Measurements from ENCODE around the gene SOCS3. TPM values are rescaled to one million over a fixed set of nuclear protein-coding genes. Genes with fewer than 3 reads are reported as not detected.
A peak's percentile ranks its signal among the peaks of the same experiment; 100 is the strongest.

The SOCS3 gene
- total RNA-seq, 2 donors from 2014 or later = 19.7 to 29.4 TPM

DNA sequence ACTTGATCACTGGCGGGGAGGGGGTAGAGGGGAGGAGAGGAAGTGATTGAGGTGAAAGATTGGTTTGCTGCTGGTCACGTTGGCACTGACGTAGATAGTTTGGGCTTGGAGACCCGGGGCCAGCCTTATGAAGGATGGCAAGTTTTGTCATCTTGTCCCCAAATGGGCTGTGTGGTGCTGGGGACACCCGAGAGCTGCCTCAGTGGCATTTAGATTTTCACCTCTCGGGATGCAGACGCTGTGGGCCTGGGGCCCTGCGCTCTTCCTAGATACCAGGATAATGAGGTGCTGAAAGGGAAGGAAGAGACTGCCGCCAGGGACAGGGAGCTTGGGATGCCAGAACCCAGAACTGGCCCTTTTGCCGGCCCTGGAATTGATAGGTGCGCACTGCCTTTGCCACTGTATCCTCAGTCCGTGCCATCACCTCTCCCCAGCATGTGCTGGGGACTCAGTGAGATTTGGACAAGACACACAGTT lies 1.4 kb upstream of the SOCS3 start:
- Histone ChIP-seq H3K9me3 (no peaks in the 10 kb centered on the region), H3K4me3 (peak overlapping the region; percentile 55), H3K9ac (ENCODE audit: low read depth in 2 of 2, low read length in 2 of 2) (peak overlapping the region in 1 of 2 donors; percentile 12), H3K27ac (peak overlapping the region; percentile 96), H3K36me3 (peaks cover 6% of the 10 kb centered on the region), H3K4me1 (peaks cover 7% of the 10 kb centered on the region), H3K27me3 (no peaks in the 10 kb centered on the region)
- peak; percentile 25 for DNase-seq
- TF ChIP-seq, protein P1, sequence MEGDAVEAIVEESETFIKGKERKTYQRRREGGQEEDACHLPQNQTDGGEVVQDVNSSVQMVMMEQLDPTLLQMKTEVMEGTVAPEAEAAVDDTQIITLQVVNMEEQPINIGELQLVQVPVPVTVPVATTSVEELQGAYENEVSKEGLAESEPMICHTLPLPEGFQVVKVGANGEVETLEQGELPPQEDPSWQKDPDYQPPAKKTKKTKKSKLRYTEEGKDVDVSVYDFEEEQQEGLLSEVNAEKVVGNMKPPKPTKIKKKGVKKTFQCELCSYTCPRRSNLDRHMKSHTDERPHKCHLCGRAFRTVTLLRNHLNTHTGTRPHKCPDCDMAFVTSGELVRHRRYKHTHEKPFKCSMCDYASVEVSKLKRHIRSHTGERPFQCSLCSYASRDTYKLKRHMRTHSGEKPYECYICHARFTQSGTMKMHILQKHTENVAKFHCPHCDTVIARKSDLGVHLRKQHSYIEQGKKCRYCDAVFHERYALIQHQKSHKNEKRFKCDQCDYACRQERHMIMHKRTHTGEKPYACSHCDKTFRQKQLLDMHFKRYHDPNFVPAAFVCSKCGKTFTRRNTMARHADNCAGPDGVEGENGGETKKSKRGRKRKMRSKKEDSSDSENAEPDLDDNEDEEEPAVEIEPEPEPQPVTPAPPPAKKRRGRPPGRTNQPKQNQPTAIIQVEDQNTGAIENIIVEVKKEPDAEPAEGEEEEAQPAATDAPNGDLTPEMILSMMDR (IDR thresholded peaks at IDR 0.05) = no peak
- intact Hi-C loops (cut with DNase I) = loop anchor here (2.0 to 5.0 kb wide), 2 partner anchors 49 to 62 kb away; no protein-coding TSS in a partner anchor

- intact Hi-C loops (cut with DNase I) = loop anchor here (2.0 to 5.0 kb wide), 2 partner anchors 48 to 62 kb away; no protein-coding TSS in a partner anchor
These were observed 721 bp upstream of the SOCS3 start for GRCh38 chr17:78360371-78361224.

DNA sequence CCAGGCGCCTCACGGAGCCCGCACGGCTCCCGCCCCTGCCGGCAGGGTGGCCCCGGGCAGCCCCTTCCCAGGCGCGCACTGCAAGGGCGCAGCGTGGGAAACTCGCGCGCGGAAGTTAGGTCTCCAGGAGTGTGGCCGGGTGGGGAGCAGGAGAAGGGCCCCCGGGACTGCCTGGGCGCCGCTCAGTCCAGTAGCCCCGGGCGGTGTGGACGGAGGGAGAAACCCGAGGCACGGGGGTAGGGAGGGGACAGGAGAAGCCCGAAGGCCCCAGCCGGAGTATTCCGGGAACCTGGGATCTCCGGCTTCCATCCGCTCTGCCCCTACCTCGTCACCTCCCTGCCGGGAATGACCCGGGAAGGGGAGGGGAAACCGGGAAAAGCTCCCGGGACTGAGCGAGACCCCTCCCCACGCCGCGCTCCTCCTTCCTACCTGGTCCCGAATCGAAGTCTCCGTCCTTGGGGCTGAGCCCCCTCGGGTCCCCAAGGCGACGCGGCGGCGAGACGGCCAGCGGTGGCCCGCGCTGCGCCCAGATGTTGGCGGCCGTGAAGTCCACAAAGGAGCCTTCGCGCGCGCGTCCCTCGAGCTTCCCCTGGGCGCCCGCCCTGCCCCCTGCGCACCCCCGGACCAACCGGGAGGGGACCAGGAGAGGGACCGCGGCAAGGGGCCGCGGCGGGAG lies 418 bp downstream of the SOCS3 start:
- Histone ChIP-seq H3K27me3 (no peaks in the 10 kb centered on the region), H3K9ac (ENCODE audit: low read depth in 2 of 2, low read length in 2 of 2) (peak overlapping the region; percentile 78 to 96), H3K36me3 (peaks cover 6% of the 10 kb centered on the region), H3K4me1 (peaks cover 7% of the 10 kb centered on the region), H3K4me3 (peak overlapping the region; percentile 83), H3K9me3 (no peaks in the 10 kb centered on the region), H3K27ac (peak overlapping the region; percentile 88)
- peak; percentile 57 for DNase-seq
- intact Hi-C loops (cut with DNase I) = no loop called here
- TF ChIP-seq, protein P1 (IDR thresholded peaks at IDR 0.05) = no peak

More at GRCh38 chr17:78360371-78361224, 721 bp upstream of the SOCS3 start:
- H3K4me1 ChIP-seq = peaks cover 7% of the 10 kb centered on the region
- no peaks in the 10 kb centered on the region for H3K9me3 ChIP-seq
- DNase-seq = peak; percentile 99
- H3K27me3 ChIP-seq = no peaks in the 10 kb centered on the region
- peak overlapping the region; percentile 96 for H3K27ac ChIP-seq
- H3K9ac ChIP-seq (ENCODE audit: low read depth in 2 of 2, low read length in 2 of 2) = peak overlapping the region; percentile 71 to 86
- H3K4me3 ChIP-seq = peak overlapping the region; percentile 55
- TF ChIP-seq, protein P1 (IDR thresholded peaks at IDR 0.05) = peak; percentile 92
- peaks cover 6% of the 10 kb centered on the region for H3K36me3 ChIP-seq

DNA sequence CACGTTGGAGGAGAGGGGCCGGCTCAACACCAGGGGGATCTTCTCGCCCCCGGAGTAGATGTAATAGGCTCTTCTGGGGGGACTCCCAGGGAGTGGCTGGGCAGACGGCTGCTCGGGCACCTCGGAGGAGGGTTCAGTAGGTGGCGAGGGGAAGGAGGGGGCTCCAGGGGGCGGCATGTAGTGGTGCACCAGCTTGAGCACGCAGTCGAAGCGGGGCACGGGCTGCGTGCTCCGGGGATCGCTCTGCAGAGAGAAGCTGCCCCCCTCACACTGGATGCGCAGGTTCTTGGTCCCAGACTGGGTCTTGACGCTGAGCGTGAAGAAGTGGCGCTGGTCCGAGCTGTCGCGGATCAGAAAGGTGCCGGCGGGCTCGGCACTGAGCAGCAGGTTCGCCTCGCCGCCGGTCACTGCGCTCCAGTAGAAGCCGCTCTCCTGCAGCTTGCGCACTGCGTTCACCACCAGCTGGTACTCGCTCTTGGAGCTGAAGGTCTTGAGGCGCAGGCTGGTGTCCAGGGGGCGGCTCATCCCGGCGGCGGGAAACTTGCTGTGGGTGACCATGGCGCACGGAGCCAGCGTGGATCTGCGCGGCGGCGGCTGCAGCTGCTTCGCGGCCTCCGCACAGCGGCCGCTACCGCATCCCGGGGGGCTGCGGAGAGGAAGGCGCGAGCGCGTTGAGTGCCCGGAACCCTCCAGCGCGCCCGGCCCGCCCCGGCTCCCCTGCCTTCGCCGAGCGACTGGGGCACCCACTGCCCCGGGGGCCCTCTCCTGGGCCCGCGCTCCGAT lies 1.1 kb downstream of the SOCS3 start:
- Histone ChIP-seq H3K27me3 (no peaks in the 10 kb centered on the region), H3K9ac (ENCODE audit: low read depth in 2 of 2, low read length in 2 of 2) (peak overlapping the region; percentile 78 to 96), H3K9me3 (no peaks in the 10 kb centered on the region), H3K4me3 (peak overlapping the region; percentile 83), H3K4me1 (peaks cover 7% of the 10 kb centered on the region), H3K36me3 (peaks cover 6% of the 10 kb centered on the region), H3K27ac (peak overlapping the region; percentile 88)
- TF ChIP-seq, protein P1 (IDR thresholded peaks at IDR 0.05) = no peak
- DNase-seq = peak; percentile 46
- intact Hi-C loops (cut with DNase I) = no loop called here
